ENCODE measurements around the gene LASP1NB.

Gene LASP1NB

DNA sequence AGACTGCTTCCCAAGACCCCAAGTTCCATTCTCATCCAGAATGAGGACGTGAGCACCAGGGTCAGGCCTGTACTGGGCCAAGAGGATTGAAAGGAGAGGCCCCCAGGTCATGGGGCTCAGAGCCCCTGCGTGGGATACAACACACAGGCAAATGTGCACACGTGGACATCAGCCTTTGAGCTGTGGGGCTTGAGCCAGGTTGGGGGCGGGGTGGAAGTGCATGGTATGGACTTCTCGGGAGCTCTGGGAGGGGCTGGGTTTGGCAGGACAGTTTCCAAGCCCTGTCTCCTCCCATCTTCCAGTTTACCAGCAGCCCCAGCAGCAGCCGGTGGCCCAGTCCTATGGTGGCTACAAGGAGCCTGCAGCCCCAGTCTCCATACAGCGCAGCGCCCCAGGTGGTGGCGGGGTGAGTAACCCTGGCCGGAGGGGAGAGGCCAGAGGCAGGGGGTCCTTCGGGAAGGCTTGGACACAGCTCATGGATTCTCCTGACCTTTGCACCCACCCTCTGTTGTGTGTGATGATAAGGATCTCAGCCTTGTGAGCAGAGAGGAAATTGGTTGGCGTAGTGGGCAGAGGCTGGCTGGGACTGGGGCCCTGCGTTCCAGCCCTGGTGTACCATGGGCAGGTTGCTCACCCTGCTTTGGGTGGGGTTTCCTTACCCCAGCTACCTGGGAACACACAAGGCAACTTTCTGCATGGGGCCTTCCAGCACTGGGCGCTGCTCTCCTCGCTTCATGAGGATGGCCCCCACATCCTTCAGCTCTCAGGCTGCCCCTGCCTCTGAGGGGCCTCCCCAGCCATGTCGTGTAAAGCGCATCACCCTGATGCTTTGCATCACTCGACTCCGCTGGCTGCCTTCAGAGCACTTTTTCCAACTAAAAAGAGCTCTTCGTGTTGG is 10.4 kb upstream of the LASP1NB start:
- no peak overlapping the region for H3K27ac Mint-ChIP-seq
- intact Hi-C loops (cut with micrococcal nuclease): no loop called here
- H3K36me3 Mint-ChIP-seq (ENCODE audit: low read depth): peaks cover 21% of the 10 kb centered on the region
- H3K9me3 Mint-ChIP-seq: no peaks in the 10 kb centered on the region
- H3K27me3 Mint-ChIP-seq (ENCODE audit: insufficient read depth): no peaks in the 10 kb centered on the region
- no peak for DNase-seq (ENCODE audit: low spot score)
- H3K4me3 Mint-ChIP-seq: no peak overlapping the region
- H3K4me1 Mint-ChIP-seq (ENCODE audit: low read depth): no peaks in the 10 kb centered on the region

DNA sequence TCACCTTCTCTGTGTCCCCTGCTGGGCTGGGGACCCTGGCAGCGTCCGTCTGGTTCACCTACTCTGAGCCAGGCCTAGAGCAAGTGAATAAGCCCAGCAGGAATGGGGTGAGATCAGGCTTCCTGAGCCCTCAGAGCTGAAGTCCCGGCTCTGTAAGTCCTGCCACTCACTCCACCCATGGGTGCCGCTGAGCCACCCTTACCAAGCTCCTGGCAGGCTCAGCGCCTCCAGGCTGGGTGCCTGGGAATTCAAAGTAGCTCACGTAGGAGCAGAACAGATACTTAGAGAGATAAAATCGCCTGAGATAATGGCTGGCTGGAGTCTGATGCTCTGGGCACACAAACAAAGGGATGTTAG is 9.8 kb upstream of the LASP1NB start:
- Mint-ChIP-seq H3K4me1 (ENCODE audit: low read depth) (no peaks in the 10 kb centered on the region), H3K9me3 (no peaks in the 10 kb centered on the region), H3K27ac (no peak overlapping the region), H3K27me3 (ENCODE audit: insufficient read depth) (no peaks in the 10 kb centered on the region), H3K36me3 (ENCODE audit: low read depth) (peaks cover 26% of the 10 kb centered on the region), H3K4me3 (no peak overlapping the region)
- no peak for DNase-seq (ENCODE audit: low spot score)
- intact Hi-C loops (cut with micrococcal nuclease): no loop called here

DNA sequence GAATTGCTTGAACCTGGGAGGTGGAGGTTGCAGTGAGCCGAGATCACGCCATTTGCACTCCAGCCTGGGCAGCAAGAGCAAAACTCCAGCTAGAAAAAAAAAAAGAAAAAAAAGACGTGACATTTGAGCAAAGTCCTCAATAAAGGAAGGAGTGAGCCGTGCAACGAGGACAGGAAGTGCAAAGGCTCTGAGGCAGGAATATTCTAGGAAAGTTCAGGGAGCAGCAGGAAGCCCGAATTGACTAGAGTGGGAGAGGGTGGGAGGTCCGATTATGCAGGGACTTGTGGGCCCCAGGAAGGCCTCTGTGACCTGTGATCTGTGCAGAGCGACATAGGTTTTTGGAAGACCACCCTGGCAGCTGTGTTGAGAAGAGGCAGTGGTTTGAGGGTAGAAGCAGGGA is 8.6 kb upstream of the LASP1NB start:
- no peaks in the 10 kb centered on the region for H3K27me3 Mint-ChIP-seq (ENCODE audit: insufficient read depth)
- H3K4me1 Mint-ChIP-seq (ENCODE audit: low read depth): no peaks in the 10 kb centered on the region
- intact Hi-C loops (cut with micrococcal nuclease): no loop called here
- H3K27ac Mint-ChIP-seq: peak overlapping the region; percentile 36
- H3K36me3 Mint-ChIP-seq (ENCODE audit: low read depth): peaks cover 29% of the 10 kb centered on the region
- no peak overlapping the region for H3K4me3 Mint-ChIP-seq
- H3K9me3 Mint-ChIP-seq: no peaks in the 10 kb centered on the region
- no peak for DNase-seq (ENCODE audit: low spot score)

DNA sequence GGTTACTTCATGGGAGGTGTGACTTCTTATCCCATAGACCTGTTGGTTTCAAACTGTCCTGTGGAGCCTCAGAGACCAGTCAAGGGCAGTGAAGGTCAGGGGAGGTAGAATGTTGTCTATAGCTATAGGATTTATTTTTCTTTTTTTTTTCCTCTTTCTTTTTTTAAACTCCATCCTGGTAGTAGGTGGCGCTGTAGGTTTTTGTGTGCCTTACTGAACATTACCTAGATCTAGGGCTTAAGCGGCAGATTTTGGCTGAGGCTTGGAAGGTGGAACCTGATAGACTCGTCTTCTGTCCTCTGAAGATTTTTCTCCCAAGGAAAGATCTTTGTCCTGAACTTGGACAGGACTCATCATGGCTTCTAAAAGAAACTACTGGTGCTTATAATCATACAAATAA is 8.2 kb upstream of the LASP1NB start:
- H3K4me3 Mint-ChIP-seq: no peak overlapping the region
- H3K4me1 Mint-ChIP-seq (ENCODE audit: low read depth): no peaks in the 10 kb centered on the region
- H3K9me3 Mint-ChIP-seq: no peaks in the 10 kb centered on the region
- H3K27ac Mint-ChIP-seq: peak overlapping the region; percentile 36
- intact Hi-C loops (cut with micrococcal nuclease): no loop called here
- H3K27me3 Mint-ChIP-seq (ENCODE audit: insufficient read depth): no peaks in the 10 kb centered on the region
- peaks cover 29% of the 10 kb centered on the region for H3K36me3 Mint-ChIP-seq (ENCODE audit: low read depth)
- no peak for DNase-seq (ENCODE audit: low spot score)

DNA sequence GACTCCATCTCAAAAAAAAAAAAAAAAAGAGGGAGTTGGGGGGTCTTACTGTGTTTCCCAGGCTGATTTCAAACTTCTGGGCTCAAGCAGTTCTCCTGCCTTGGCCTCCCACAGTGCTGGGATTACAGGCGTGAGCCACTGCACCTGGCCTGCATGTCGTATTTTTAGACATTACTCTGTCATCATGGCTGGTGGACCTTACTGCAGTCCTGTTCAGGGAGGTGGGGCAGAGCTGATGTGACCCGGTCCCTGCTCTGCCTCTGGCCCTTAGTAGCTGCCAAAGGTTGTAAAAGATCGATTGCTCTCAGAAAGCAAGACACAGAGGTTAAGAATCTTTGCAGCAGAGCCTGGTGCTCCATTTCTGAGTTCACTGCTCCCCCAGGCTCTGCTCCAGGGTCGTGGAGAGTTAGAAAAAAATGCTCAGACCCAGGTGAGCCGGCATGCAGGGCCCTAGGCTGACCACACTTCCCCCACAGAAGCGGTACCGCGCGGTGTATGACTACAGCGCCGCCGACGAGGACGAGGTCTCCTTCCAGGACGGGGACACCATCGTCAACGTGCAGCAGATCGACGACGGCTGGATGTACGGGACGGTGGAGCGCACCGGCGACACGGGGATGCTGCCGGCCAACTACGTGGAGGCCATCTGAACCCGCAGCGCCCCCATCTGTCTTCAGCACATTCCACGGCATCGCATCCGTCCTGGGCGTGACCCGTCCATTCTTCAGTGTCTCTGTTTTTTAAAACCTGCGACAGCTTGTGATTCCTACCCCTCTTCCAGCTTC is 7.1 kb upstream of the LASP1NB start:
- Mint-ChIP-seq H3K4me3 (no peak overlapping the region), H3K27ac (no peak overlapping the region), H3K36me3 (ENCODE audit: low read depth) (peaks cover 29% of the 10 kb centered on the region), H3K4me1 (ENCODE audit: low read depth) (no peaks in the 10 kb centered on the region), H3K9me3 (no peaks in the 10 kb centered on the region), H3K27me3 (ENCODE audit: insufficient read depth) (no peaks in the 10 kb centered on the region)
- no peak for DNase-seq (ENCODE audit: low spot score)
- intact Hi-C loops (cut with micrococcal nuclease): no loop called here

DNA sequence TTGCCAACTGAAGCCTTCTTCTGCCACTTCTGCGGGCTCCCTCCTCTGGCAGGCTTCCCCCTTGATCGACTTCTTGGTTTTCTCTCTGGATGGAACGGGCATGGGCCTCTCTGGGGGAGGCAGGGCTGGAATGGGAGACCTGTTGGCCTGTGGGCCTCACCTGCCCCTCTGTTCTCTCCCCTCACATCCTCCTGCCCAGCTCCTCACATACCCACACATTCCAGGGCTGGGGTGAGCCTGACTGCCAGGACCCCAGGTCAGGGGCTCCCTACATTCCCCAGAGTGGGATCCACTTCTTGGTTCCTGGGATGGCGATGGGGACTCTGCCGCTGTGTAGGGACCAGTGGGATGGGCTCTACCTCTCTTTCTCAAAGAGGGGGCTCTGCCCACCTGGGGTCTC is 6.5 kb upstream of the LASP1NB start:
- Mint-ChIP-seq H3K27ac (no peak overlapping the region), H3K27me3 (ENCODE audit: insufficient read depth) (no peaks in the 10 kb centered on the region), H3K9me3 (no peaks in the 10 kb centered on the region), H3K4me1 (ENCODE audit: low read depth) (no peaks in the 10 kb centered on the region), H3K4me3 (no peak overlapping the region), H3K36me3 (ENCODE audit: low read depth) (peaks cover 28% of the 10 kb centered on the region)
- intact Hi-C loops (cut with micrococcal nuclease): no loop called here
- no peak for DNase-seq (ENCODE audit: low spot score)

DNA sequence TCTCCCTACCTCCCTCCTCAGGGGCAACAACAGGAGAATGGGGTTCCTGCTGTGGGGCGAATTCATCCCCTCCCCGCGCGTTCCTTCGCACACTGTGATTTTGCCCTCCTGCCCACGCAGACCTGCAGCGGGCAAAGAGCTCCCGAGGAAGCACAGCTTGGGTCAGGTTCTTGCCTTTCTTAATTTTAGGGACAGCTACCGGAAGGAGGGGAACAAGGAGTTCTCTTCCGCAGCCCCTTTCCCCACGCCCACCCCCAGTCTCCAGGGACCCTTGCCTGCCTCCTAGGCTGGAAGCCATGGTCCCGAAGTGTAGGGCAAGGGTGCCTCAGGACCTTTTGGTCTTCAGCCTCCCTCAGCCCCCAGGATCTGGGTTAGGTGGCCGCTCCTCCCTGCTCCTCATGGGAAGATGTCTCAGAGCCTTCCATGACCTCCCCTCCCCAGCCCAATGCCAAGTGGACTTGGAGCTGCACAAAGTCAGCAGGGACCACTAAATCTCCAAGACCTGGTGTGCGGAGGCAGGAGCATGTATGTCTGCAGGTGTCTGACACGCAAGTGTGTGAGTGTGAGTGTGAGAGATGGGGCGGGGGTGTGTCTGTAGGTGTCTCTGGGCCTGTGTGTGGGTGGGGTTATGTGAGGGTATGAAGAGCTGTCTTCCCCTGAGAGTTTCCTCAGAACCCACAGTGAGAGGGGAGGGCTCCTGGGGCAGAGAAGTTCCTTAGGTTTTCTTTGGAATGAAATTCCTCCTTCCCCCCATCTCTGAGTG is 5.9 kb upstream of the LASP1NB start:
- no peaks in the 10 kb centered on the region for H3K4me1 Mint-ChIP-seq (ENCODE audit: low read depth)
- H3K36me3 Mint-ChIP-seq (ENCODE audit: low read depth): peaks cover 23% of the 10 kb centered on the region
- intact Hi-C loops (cut with micrococcal nuclease): no loop called here
- no peak for DNase-seq (ENCODE audit: low spot score)
- H3K4me3 Mint-ChIP-seq: no peak overlapping the region
- no peaks in the 10 kb centered on the region for H3K9me3 Mint-ChIP-seq
- H3K27me3 Mint-ChIP-seq (ENCODE audit: insufficient read depth): no peaks in the 10 kb centered on the region
- peak overlapping the region; percentile 8 for H3K27ac Mint-ChIP-seq

DNA sequence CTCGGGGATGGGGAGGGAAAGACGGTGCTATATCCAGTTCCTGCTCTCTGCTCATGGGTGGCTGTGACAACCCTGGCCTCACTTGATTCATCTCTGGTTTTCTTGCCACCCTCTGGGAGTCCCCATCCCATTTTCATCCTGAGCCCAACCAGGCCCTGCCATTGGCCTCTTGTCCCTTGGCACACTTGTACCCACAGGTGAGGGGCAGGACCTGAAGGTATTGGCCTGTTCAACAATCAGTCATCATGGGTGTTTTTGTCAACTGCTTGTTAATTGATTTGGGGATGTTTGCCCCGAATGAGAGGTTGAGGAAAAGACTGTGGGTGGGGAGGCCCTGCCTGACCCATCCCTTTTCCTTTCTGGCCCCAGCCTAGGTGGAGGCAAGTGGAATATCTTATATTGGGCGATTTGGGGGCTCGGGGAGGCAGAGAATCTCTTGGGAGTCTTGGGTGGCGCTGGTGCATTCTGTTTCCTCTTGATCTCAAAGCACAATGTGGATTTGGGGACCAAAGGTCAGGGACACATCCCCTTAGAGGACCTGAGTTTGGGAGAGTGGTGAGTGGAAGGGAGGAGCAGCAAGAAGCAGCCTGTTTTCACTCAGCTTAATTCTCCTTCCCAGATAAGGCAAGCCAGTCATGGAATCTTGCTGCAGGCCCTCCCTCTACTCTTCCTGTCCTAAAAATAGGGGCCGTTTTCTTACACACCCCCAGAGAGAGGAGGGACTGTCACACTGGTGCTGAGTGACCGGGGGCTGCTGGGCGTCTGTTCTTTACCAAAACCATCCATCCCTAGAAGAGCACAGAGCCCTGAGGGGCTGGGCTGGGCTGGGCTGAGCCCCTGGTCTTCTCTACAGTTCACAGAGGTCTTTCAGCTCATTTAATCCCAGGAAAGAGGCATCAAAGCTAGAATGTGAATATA is 4.8 kb upstream of the LASP1NB start:
- Mint-ChIP-seq H3K9me3 (no peaks in the 10 kb centered on the region), H3K4me1 (ENCODE audit: low read depth) (peaks cover 10% of the 10 kb centered on the region), H3K4me3 (no peak overlapping the region), H3K27me3 (ENCODE audit: insufficient read depth) (no peaks in the 10 kb centered on the region), H3K36me3 (ENCODE audit: low read depth) (peaks cover 22% of the 10 kb centered on the region), H3K27ac (peak overlapping the region; percentile 65)
- intact Hi-C loops (cut with micrococcal nuclease): no loop called here
- no peak for DNase-seq (ENCODE audit: low spot score)

DNA sequence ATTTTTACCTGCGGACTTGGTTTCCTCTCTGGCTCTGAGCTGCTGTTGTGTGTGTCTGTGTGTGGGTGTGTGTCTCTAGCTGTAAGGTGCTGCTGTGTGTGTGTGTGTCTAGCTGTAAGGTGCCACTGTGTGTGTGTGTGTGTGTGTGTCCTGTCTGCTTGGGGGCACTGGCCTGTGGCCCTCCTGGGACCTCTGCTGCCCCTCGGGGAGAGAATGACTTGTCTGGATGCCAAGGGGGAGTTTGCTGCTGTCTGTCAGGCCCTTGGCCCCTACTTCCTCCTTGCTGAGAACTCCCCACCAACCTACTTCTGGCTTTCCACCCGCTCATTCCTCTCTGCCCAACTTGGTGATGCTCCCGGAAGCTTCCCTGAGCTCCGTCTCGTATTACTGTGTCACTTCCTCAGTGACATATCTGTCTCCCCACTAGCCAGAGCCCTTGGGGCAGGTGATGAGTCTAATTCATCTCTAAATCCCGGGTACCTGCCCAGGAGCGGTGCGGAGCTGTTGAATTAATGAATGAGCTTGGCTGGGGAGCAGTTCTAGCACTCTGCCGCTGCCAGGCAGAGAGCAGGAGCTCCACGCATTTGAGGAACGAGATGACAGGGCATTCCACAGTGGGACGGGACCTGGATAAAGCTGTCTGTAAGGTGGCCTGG is 3.5 kb upstream of the LASP1NB start:
- intact Hi-C loops (cut with micrococcal nuclease): no loop called here
- H3K4me3 Mint-ChIP-seq: no peak overlapping the region
- DNase-seq (ENCODE audit: low spot score): no peak
- peak overlapping the region; percentile 49 for H3K27ac Mint-ChIP-seq
- H3K9me3 Mint-ChIP-seq: no peaks in the 10 kb centered on the region
- peaks cover 21% of the 10 kb centered on the region for H3K4me1 Mint-ChIP-seq (ENCODE audit: low read depth)
- H3K36me3 Mint-ChIP-seq (ENCODE audit: low read depth): peaks cover 21% of the 10 kb centered on the region
- no peaks in the 10 kb centered on the region for H3K27me3 Mint-ChIP-seq (ENCODE audit: insufficient read depth)

DNA sequence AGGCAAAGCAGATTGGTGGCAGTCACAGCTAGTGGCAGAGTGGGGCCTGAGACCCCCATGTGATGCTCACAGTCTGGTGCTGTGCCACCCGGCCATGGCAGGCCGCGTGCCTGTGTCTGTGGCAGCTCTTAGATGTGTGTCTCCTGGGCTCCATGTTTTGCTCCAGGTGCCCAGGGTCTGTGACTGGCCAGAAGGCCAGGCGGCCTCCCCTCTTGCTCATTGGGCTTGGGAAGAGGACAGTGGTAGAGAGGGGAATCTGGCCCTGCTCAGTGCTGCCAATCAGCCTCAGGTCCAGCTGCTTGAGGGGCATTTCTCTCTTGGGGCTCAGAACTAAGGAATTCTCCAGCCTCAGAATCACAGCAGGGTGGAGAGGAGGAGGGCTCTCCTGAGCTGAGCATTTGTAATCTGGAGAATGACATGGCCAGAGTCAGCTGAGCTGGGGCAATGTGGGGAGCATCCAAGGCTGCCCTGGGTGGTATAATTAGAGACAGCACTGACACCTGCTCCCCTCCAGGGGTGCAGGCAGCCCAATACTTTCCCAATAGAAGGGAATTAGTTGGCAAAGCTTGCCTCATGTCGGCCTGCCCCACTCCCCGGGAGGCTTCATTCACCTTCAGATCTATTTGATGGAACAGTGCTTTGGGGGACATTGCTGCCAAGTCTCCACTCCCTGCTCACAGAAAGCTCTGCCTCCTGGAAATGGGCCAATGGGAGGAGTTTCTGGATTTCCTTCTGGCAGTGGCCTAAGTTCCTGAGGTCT is 2.7 kb upstream of the LASP1NB start:
- peaks cover 24% of the 10 kb centered on the region for H3K4me1 Mint-ChIP-seq (ENCODE audit: low read depth)
- intact Hi-C loops (cut with micrococcal nuclease): no loop called here
- no peak overlapping the region for H3K27ac Mint-ChIP-seq
- H3K36me3 Mint-ChIP-seq (ENCODE audit: low read depth): peaks cover 16% of the 10 kb centered on the region
- no peak overlapping the region for H3K4me3 Mint-ChIP-seq
- DNase-seq (ENCODE audit: low spot score): no peak
- H3K27me3 Mint-ChIP-seq (ENCODE audit: insufficient read depth): no peaks in the 10 kb centered on the region
- no peaks in the 10 kb centered on the region for H3K9me3 Mint-ChIP-seq

DNA sequence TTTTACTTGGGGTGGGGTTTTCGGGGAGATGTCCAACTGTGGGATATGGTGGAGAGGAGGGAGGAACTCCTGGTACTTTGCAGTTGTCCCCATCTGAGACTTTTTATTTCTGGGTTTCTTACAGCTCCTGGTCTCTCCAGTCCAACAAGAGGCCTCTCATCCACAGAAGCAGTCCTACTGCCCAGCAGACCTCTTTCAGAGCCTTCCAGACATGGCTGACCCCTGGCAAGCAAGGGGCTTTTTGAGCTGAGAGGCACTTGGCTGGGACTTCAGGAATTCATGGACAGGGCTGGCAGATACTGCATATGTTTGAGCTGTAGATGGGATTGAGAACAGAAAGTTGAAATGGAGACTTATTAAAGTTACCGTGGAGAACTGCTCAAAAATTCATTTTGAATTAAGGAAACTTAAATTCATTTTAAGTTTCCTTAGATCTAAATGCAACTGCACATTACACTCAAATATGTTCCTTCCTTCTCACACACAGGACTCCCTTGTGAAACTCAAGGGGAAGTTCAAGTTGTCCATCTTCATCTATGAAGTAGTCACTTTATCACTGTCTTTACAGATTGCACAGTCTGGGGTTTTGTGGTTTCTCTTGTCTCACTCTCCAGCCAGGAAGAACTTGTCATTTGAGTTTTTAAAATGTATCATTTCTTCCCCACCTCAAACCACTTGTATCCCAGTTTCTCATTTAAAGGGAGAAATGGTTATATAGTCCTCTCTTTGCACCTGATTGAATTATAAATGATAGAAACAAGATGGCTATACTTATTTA is 1.1 kb downstream of the LASP1NB start:
- no peaks in the 10 kb centered on the region for H3K9me3 Mint-ChIP-seq
- DNase-seq (ENCODE audit: low spot score): no peak
- no peaks in the 10 kb centered on the region for H3K27me3 Mint-ChIP-seq (ENCODE audit: insufficient read depth)
- H3K36me3 Mint-ChIP-seq (ENCODE audit: low read depth): peaks cover 3% of the 10 kb centered on the region
- peak overlapping the region; percentile 24 for H3K4me3 Mint-ChIP-seq
- peaks cover 24% of the 10 kb centered on the region for H3K4me1 Mint-ChIP-seq (ENCODE audit: low read depth)
- intact Hi-C loops (cut with micrococcal nuclease): loop anchor here (1.0 to 5.0 kb wide), 3 partner anchors 28 to 129 kb away; partner anchors contain the start of gene PIP4K2B
- peak overlapping the region; percentile 53 for H3K27ac Mint-ChIP-seq

All from activated T-helper 1 cell treated with anti-CD3 and anti-CD28 coated beads, Interleukin-12 subunit alpha, Interleukin-12 subunit beta, Interleukin-2, Interleukin-4 antibody, amounts not matched to agents 30 ng/mL and 10 ng/mL and 1 ng/mL, durations not matched to agents 14 hours and 24 hours and 36 hours (primary cell).